ENCODE results near the gene ATP12A. TPM values are rescaled to one million over a fixed set of nuclear protein-coding genes. Genes with fewer than 3 reads are reported as not detected.

ATP12A gene
- total RNA-seq, 1 donor from 2014 or later = not detected

DNA sequence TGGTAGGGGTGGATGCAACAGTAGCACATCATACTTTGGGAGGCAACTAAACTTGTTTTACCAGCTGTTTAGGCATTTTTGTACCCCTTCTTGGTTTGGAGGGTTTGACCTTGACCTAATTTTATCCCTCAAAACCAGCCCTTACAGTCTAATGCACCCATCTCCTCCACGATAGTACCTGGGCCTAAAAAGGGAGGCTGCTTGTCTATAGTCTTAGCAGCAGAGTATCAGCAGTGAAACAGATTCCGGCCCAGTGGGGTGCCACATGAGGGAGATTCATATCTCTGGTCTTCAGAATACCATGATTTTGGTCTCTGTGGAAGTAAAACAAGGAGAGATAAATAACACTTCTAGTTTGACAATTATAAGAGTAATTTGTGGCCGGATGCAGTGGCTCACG lies 39.5 kb upstream of the ATP12A start:
- no peaks in the 10 kb centered on the region for H3K4me1 ChIP-seq
- no peak overlapping the region for H3K9ac ChIP-seq
- H3K4me2 ChIP-seq = no peak overlapping the region
- H4K20me1 ChIP-seq (ENCODE audit: low read depth) = no peaks in the 10 kb centered on the region
- H3K4me1 Mint-ChIP-seq = no peaks in the 10 kb centered on the region
- no peaks in the 10 kb centered on the region for H3F3A ChIP-seq (ENCODE audit: low read depth)
- TF ChIP-seq EZH2phosphoT487 (IDR thresholded peaks at IDR 0.05) (no peak), CTCF (IDR thresholded peaks at IDR 0.05) (no peak), EZH2 (IDR thresholded peaks at IDR 0.05) (no peak)
- H3K9me3 ChIP-seq (ENCODE audit: low read depth) = no peaks in the 10 kb centered on the region
- no peaks in the 10 kb centered on the region for H3K36me3 ChIP-seq
- no peak overlapping the region for H3K27ac ChIP-seq
- H3K27ac Mint-ChIP-seq = no peak overlapping the region
- no peak for DNase-seq (ENCODE audit: low spot score)
- H3K9me3 Mint-ChIP-seq = no peaks in the 10 kb centered on the region
- no peak overlapping the region for H3K4me3 Mint-ChIP-seq
- H2AFZ ChIP-seq (replicated peaks) = no peak overlapping the region
- no peaks in the 10 kb centered on the region for H3K27me3 ChIP-seq
- peaks cover 4% of the 10 kb centered on the region for H3K27me3 Mint-ChIP-seq (ENCODE audit: insufficient read depth, low read depth)
- no peaks in the 10 kb centered on the region for H3K79me2 ChIP-seq (ENCODE audit: low read depth)
- no peak overlapping the region for H3K4me3 ChIP-seq
- no peaks in the 10 kb centered on the region for H3K36me3 Mint-ChIP-seq

DNA sequence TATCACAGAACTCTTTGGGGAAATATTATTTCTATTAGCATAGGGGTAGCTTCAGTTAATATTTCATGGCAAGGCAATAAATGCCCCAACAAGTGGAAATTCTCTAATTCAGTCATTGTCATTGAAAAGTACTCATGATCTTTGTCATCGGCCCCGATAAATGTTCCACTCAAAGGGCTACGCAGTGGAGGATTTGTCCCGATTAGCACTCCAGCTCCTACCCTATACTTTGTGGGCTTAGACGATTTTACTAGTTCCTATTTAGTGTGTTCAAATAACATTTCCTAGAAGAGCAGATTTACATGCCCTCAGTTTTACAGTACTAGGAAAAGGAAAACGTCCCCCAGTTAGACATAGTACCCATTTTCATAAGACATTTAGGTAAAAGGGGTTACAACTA lies 38.0 kb upstream of the ATP12A start:
- no peak overlapping the region for H2AFZ ChIP-seq (replicated peaks)
- no peak overlapping the region for H3K4me3 ChIP-seq
- no peaks in the 10 kb centered on the region for H3F3A ChIP-seq (ENCODE audit: low read depth)
- no peaks in the 10 kb centered on the region for H3K27me3 ChIP-seq
- Mint-ChIP-seq H3K4me3 (no peak overlapping the region), H3K27ac (no peak overlapping the region), H3K9me3 (peaks cover 2% of the 10 kb centered on the region), H3K27me3 (ENCODE audit: insufficient read depth, low read depth) (peaks cover 4% of the 10 kb centered on the region), H3K36me3 (no peaks in the 10 kb centered on the region), H3K4me1 (no peaks in the 10 kb centered on the region)
- H3K9me3 ChIP-seq (ENCODE audit: low read depth) = no peaks in the 10 kb centered on the region
- H3K27ac ChIP-seq = no peak overlapping the region
- H3K4me1 ChIP-seq = no peaks in the 10 kb centered on the region
- TF ChIP-seq EZH2phosphoT487 (IDR thresholded peaks at IDR 0.05) = no peak
- no peak for TF ChIP-seq CTCF (IDR thresholded peaks at IDR 0.05)
- no peak for TF ChIP-seq EZH2 (IDR thresholded peaks at IDR 0.05)
- no peak for DNase-seq (ENCODE audit: low spot score)
- H3K79me2 ChIP-seq (ENCODE audit: low read depth) = no peaks in the 10 kb centered on the region
- no peaks in the 10 kb centered on the region for H4K20me1 ChIP-seq (ENCODE audit: low read depth)
- no peaks in the 10 kb centered on the region for H3K36me3 ChIP-seq
- no peak overlapping the region for H3K4me2 ChIP-seq
- no peak overlapping the region for H3K9ac ChIP-seq

- no peak overlapping the region for H3K27ac ChIP-seq
- no peaks in the 10 kb centered on the region for H3K36me3 ChIP-seq
- DNase-seq (ENCODE audit: low spot score) = no peak
- H4K20me1 ChIP-seq (ENCODE audit: low read depth) = no peaks in the 10 kb centered on the region
- H3K4me3 Mint-ChIP-seq = no peak overlapping the region
- no peaks in the 10 kb centered on the region for H3K79me2 ChIP-seq (ENCODE audit: low read depth)
- no peaks in the 10 kb centered on the region for H3K36me3 Mint-ChIP-seq
- no peaks in the 10 kb centered on the region for H3K9me3 ChIP-seq (ENCODE audit: low read depth)
- no peak overlapping the region for H3K27ac Mint-ChIP-seq
- no peaks in the 10 kb centered on the region for H3K4me1 Mint-ChIP-seq
- no peaks in the 10 kb centered on the region for H3K4me1 ChIP-seq
- H3K27me3 ChIP-seq = no peaks in the 10 kb centered on the region
- H2AFZ ChIP-seq (replicated peaks) = no peak overlapping the region
- H3K27me3 Mint-ChIP-seq (ENCODE audit: insufficient read depth, low read depth) = peaks cover 4% of the 10 kb centered on the region
- no peaks in the 10 kb centered on the region for H3F3A ChIP-seq (ENCODE audit: low read depth)
- TF ChIP-seq CTCF (IDR thresholded peaks at IDR 0.05) (no peak), EZH2phosphoT487 (IDR thresholded peaks at IDR 0.05) (no peak), EZH2 (IDR thresholded peaks at IDR 0.05) (no peak)
- no peak overlapping the region for H3K4me2 ChIP-seq
- no peak overlapping the region for H3K9ac ChIP-seq
- H3K4me3 ChIP-seq = no peak overlapping the region
- peaks cover 2% of the 10 kb centered on the region for H3K9me3 Mint-ChIP-seq
Observed at GRCh38 chr13:24644036-24644435, 36.2 kb upstream of the ATP12A start.

Data from neural progenitor cell (in vitro differentiated cells).